Measurements from ENCODE around the gene PITPNB. TPM values are rescaled to one million over a fixed set of nuclear protein-coding genes. Genes with fewer than 3 reads are reported as not detected.

PITPNB gene
- total RNA-seq, 1 donor from 2014 or later = 72.5 TPM

GRCh38 chr22:27919942-27920755, 1.1 kb upstream of the PITPNB start:
- no peaks in the 10 kb centered on the region for H3K9me3 Mint-ChIP-seq (ENCODE audit: unreplicated experiment)
- peak; percentile 20 for DNase-seq (ENCODE audit: low spot score)
- H3K4me1 Mint-ChIP-seq (ENCODE audit: unreplicated experiment) = peaks cover 23% of the 10 kb centered on the region
- TF ChIP-seq CTCF (IDR thresholded peaks at IDR 0.05; ENCODE audit: unreplicated experiment) = no peak
- peaks cover 8% of the 10 kb centered on the region for H3K36me3 Mint-ChIP-seq (ENCODE audit: low read depth, unreplicated experiment)
- peak overlapping the region; percentile 89 for H3K27ac Mint-ChIP-seq (ENCODE audit: unreplicated experiment)
- H3K27me3 Mint-ChIP-seq (ENCODE audit: unreplicated experiment) = peaks cover 10% of the 10 kb centered on the region
- H3K4me3 Mint-ChIP-seq (ENCODE audit: unreplicated experiment) = peak overlapping the region; percentile 98

GRCh38 chr22:27918341-27919221, 475 bp downstream of the PITPNB start:
- Mint-ChIP-seq H3K27ac (ENCODE audit: unreplicated experiment) (peak overlapping the region; percentile 96), H3K9me3 (ENCODE audit: unreplicated experiment) (no peaks in the 10 kb centered on the region), H3K27me3 (ENCODE audit: unreplicated experiment) (peaks cover 10% of the 10 kb centered on the region), H3K4me1 (ENCODE audit: unreplicated experiment) (peaks cover 23% of the 10 kb centered on the region), H3K4me3 (ENCODE audit: unreplicated experiment) (peak overlapping the region; percentile 98), H3K36me3 (ENCODE audit: low read depth, unreplicated experiment) (peaks cover 8% of the 10 kb centered on the region)
- no peak for TF ChIP-seq CTCF (IDR thresholded peaks at IDR 0.05; ENCODE audit: unreplicated experiment)
- DNase-seq (ENCODE audit: low spot score) = peak; percentile 58

GRCh38 chr22:27915986-27916385, 3.1 kb downstream of the PITPNB start:
- DNase-seq (ENCODE audit: low spot score) = no peak
- no peaks in the 10 kb centered on the region for H3K9me3 Mint-ChIP-seq (ENCODE audit: unreplicated experiment)
- peaks cover 10% of the 10 kb centered on the region for H3K27me3 Mint-ChIP-seq (ENCODE audit: unreplicated experiment)
- peaks cover 28% of the 10 kb centered on the region for H3K4me1 Mint-ChIP-seq (ENCODE audit: unreplicated experiment)
- no peak overlapping the region for H3K4me3 Mint-ChIP-seq (ENCODE audit: unreplicated experiment)
- no peak overlapping the region for H3K27ac Mint-ChIP-seq (ENCODE audit: unreplicated experiment)
- no peak for TF ChIP-seq CTCF (IDR thresholded peaks at IDR 0.05; ENCODE audit: unreplicated experiment)
- peaks cover 3% of the 10 kb centered on the region for H3K36me3 Mint-ChIP-seq (ENCODE audit: low read depth, unreplicated experiment)

- H3K36me3 Mint-ChIP-seq (ENCODE audit: low read depth, unreplicated experiment) = peaks cover 3% of the 10 kb centered on the region
- peaks cover 5% of the 10 kb centered on the region for H3K27me3 Mint-ChIP-seq (ENCODE audit: unreplicated experiment)
- no peak overlapping the region for H3K4me3 Mint-ChIP-seq (ENCODE audit: unreplicated experiment)
- peaks cover 22% of the 10 kb centered on the region for H3K4me1 Mint-ChIP-seq (ENCODE audit: unreplicated experiment)
- H3K27ac Mint-ChIP-seq (ENCODE audit: unreplicated experiment) = peak overlapping the region; percentile 61
- no peak for DNase-seq (ENCODE audit: low spot score)
- no peaks in the 10 kb centered on the region for H3K9me3 Mint-ChIP-seq (ENCODE audit: unreplicated experiment)
- no peak for TF ChIP-seq CTCF (IDR thresholded peaks at IDR 0.05; ENCODE audit: unreplicated experiment)
These were observed 5.8 kb downstream of the PITPNB start for GRCh38 chr22:27913162-27913741.

All from endothelial cell (in vitro differentiated cells).